ENCODE measurements around the gene EBLN1. TPM values are rescaled to one million over a fixed set of nuclear protein-coding genes. Genes with fewer than 3 reads are reported as not detected.

EBLN1 gene
- total and polyA plus RNA-seq, 9 of the 15 experiments (the other 6 are each of a cell fraction or from before 2014, with no cell fraction given) = 0.06 to 3.1 (median 0.80) TPM

DNA sequence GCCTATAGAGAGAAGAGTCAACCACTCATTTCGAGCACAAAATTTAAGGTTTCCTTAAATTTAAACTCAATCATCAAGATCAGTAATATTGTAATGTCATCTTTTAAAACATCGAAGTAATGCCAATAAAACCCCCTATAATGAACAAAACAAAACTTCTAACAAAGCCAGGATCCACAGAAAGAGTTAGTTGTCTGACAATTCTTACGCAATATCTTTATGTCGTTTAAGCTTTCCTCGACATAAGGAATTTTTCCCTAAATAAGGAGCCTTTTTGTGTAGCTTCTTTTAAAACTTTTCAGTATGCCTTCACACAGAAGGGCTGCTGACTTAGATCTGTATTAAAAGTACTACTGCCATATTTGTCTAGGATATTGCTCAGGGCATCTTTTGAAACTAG, 7.5 kb downstream of the EBLN1 start:
- POLR2A ChIA-PET = interaction anchor here (1.0 to 1.1 kb wide), 3 partner anchors 8 to 19 kb away, joined by 3 read pairs; partner anchors contain the start of gene EBLN1
- TF ChIP-seq CEBPG (CRISPR knock-in tag; IDR thresholded peaks at IDR 0.05) (peak; percentile 39; the same call in 1 of the 2 replicates), CEBPG (tag; conservative IDR thresholded peaks at IDR 0.05 in 1 of 2, IDR thresholded peaks at IDR 0.05 in 1 of 2) (peak; percentile 51 to 96; a peak in 3 of 4 replicates), CEBPB (tag; IDR thresholded peaks at IDR 0.05) (peak; percentile 97)
- TF ChIP-seq, protein P1, sequence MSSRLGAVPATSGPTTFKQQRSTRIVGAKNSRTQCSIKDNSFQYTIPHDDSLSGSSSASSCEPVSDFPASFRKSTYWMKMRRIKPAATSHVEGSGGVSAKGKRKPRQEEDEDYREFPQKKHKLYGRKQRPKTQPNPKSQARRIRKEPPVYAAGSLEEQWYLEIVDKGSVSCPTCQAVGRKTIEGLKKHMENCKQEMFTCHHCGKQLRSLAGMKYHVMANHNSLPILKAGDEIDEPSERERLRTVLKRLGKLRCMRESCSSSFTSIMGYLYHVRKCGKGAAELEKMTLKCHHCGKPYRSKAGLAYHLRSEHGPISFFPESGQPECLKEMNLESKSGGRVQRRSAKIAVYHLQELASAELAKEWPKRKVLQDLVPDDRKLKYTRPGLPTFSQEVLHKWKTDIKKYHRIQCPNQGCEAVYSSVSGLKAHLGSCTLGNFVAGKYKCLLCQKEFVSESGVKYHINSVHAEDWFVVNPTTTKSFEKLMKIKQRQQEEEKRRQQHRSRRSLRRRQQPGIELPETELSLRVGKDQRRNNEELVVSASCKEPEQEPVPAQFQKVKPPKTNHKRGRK (tag; IDR thresholded peaks at IDR 0.05) = no peak
- TF ChIP-seq, protein P2, sequence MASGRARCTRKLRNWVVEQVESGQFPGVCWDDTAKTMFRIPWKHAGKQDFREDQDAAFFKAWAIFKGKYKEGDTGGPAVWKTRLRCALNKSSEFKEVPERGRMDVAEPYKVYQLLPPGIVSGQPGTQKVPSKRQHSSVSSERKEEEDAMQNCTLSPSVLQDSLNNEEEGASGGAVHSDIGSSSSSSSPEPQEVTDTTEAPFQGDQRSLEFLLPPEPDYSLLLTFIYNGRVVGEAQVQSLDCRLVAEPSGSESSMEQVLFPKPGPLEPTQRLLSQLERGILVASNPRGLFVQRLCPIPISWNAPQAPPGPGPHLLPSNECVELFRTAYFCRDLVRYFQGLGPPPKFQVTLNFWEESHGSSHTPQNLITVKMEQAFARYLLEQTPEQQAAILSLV (tag; IDR thresholded peaks at IDR 0.05) = peak; percentile 57; the same call in 1 of the 2 replicates
- in situ Hi-C loops (cut with MboI) = no loop called here

More for the DNA sequence above, 7.5 kb downstream of the EBLN1 start:
- intact Hi-C loops (cut with micrococcal nuclease) = loop anchor here (10.0 kb wide), 1 partner anchor 105 kb away; no protein-coding TSS in a partner anchor
- no peaks in the 10 kb centered on the region for H3K27me3 ChIP-seq (ENCODE audit: control insufficient read depth in 2 of 2, insufficient read depth in 2 of 2, low read length in 2 of 2)
- H4K20me1 ChIP-seq (replicated peaks; ENCODE audit: control insufficient read depth, insufficient read depth, low read length) = no peaks in the 10 kb centered on the region
- no peak overlapping the region for H3K27ac ChIP-seq (ENCODE audit: extremely low read depth, low read depth, low read length)
- CTCF ChIA-PET (ENCODE audit: low intra/inter-chr PET ratio) = no interaction called here
- no peaks in the 10 kb centered on the region for H3K9me1 ChIP-seq (ENCODE audit: control insufficient read depth, insufficient read depth, low read length)
- BruUV-seq (replicated peaks) = no TSS peak
- FAIRE-seq = no peak
- H3K4me3 ChIP-seq = no peak overlapping the region
- no peak overlapping the region for H3K9ac ChIP-seq (ENCODE audit: insufficient read depth in 1 of 2, low read depth in 2 of 2, low read length in 2 of 2)
- no peaks in the 10 kb centered on the region for H3K9me3 ChIP-seq (replicated peaks; ENCODE audit: control insufficient read depth, insufficient read depth, low read depth, low read length)
- WGBS (ENCODE audit: insufficient coverage, low coverage, missing lambda C conversion rate) = 59% methylated on average over 5 of the region's 5 CpGs
- H3K36me3 ChIP-seq (ENCODE audit: control insufficient read depth, insufficient read depth, low read length) = no peaks in the 10 kb centered on the region
- no peak overlapping the region for H2AFZ ChIP-seq (ENCODE audit: low read depth, low read length)
- no peak overlapping the region for H3K4me2 ChIP-seq (ENCODE audit: insufficient read depth, low read length)
- H3K4me1 ChIP-seq (replicated peaks in 1 of 2; ENCODE audit: control insufficient read depth in 2 of 2, insufficient read depth in 2 of 2, low read length in 2 of 2) = peaks cover 0 to 6% of the 10 kb centered on the region in 2 experiments; a peak in 1 of 5 replicates
- DNase-seq (ENCODE audit: extremely low read depth in 1 of 4, low spot score in 3 of 4) = no peak
- H3K79me2 ChIP-seq (ENCODE audit: control insufficient read depth, insufficient read depth, low read length) = no peaks in the 10 kb centered on the region
- no peak for ATAC-seq

Data from K562 (cell line).